Activated naive CD4-positive, alpha-beta T cell treated with anti-CD3 and anti-CD28 coated beads, Interleukin-2, amount 50 U/mL, for 16 hours (primary cell): Measurements from ENCODE around the gene PLEKHA7.
A peak's percentile ranks its signal among the peaks of the same experiment; 100 is the strongest.
"Not testable (repeated sequence)": the region's sequence is repeated elsewhere in the genome, so short reads cannot be mapped to it uniquely, and the experiment has no call there.

Experiments used
- DNase-seq: peaks from one replicate; pipeline ENCODE4 v3.0.0-alpha.2; 2020

The PLEKHA7 gene

GRCh38 chr11:17004486-17005148, 9.6 kb downstream of the PLEKHA7 start:
- no peak for DNase-seq

DNA sequence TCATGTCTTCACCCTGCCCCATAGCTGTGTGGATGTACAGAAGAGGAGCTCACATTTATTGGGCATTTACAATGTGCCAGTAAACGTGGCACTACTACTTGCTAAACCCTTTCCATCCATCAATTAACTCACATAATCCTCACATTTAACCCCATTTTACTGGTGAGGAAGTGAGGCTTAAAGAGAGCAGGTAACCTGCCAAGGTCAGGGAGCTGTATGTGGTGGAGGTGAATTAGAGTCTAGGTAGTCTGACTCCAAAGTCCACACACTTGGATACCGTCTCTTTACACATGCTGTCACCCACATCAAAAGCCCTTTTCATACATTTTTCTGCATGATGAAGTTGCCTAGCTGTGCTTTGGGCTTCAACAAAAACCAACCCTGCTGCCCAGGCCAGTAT, 10.8 kb downstream of the PLEKHA7 start:
- DNase-seq, result no peak

DNA sequence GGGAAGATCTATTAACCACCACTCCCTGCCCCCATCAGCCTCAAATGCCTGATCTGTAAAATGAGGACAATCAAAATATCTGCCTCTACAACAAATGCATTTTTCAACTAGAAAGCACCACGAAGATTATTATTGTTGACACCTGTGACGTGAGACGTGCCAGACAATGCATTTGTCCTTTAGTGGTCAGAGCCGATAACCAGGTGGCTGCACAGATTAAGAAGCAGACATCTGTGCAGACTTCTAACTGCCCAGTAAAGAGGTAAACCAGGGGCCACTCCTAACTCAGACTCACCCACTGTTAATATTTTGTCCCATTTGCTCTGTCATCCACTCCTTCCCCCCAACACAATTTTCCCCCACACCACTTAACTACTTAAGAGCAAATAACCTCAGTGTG, 11.7 kb downstream of the PLEKHA7 start:
- no peak for DNase-seq

DNA sequence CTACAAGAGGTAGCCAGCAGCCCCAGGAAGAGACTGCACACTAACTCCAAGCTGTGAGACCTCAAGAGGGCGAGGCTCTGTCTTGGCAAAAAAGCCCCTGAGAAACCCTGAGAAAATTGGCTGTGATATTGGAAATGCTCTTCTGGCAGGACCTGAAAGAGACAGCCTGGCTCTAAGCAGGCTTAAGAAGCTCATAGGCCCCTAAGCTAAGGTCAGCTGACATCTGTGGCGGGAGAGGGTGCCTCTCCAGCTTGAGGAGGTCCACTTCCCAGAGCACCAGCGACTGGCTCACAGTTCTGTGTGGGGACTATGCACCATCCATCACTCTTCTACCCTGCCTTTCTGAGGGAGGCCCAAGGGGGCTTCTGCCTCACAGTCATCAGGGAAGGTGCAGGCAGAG, 12.4 kb downstream of the PLEKHA7 start:
- no peak for DNase-seq

DNA sequence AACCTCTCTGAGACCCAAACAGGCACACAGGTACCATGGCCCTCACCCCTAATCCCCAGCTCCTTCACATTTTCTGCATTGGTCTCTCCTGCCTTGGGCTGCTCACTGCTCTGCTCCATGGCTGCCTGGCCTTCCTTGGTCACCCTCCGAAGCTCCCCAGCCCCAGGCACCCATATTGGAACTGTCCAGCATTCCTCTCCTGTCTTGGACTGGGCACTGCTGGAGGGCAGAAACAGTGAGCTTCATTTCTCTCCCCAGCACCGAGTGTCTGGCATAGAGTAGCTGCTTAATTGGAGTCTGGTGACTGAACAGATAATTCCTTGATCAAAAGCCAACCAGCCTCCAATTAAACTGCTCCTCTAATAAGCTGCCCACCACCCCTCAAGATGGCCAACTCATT, 13.2 kb downstream of the PLEKHA7 start:
- DNase-seq, result no peak

DNA sequence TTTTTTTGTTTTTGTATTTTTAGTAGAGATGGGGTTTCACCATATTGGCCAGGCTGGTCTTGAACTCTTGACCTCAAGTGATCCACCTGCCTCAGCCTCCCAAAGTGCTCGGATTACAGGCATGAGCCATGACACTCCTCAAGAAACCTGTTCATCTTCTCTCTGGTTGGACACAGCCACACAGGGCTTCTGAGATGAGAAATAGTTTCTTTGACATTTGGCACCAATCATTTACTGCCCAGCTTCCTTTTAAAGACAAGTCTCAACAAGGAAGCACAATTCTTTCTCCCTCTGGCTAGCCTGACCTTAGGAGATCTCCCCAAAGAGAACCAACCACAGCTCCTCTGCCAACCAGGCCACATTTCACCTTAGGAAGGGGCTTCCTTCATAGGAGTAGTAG, 14.0 kb downstream of the PLEKHA7 start:
- not testable (repeated sequence) for DNase-seq

- DNase-seq, result no peak
Observed at GRCh38 chr11:16999116-16999515, 15.1 kb downstream of the PLEKHA7 start.

GRCh38 chr11:16997624-16998023, 16.6 kb downstream of the PLEKHA7 start:
- DNase-seq, result no peak

- no peak for DNase-seq
Observed at GRCh38 chr11:16993495-16993894, 20.7 kb downstream of the PLEKHA7 start.

GRCh38 chr11:16992846-16993245, 21.4 kb downstream of the PLEKHA7 start:
- DNase-seq, result no peak

GRCh38 chr11:16989554-16989953, 24.7 kb downstream of the PLEKHA7 start:
- DNase-seq, result no peak

DNA sequence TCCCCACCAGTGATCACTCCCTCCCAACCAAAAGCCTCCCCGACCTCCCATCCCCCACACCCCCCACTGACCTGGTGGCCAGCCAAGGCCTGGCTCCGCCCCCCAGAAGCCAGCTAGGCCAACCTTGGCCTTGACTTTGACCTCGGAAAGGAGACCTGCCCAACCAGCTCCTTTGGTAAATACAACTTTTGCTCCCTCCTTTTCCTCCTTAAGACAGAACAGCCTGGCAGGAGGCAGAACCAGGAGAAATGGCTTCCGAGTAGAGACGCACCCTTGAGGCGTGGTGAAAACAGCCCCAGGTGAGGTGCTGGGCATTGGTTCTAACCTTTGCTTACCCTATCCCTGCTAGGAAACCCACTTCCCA, 27.0 kb downstream of the PLEKHA7 start:
- DNase-seq, result no peak

DNA sequence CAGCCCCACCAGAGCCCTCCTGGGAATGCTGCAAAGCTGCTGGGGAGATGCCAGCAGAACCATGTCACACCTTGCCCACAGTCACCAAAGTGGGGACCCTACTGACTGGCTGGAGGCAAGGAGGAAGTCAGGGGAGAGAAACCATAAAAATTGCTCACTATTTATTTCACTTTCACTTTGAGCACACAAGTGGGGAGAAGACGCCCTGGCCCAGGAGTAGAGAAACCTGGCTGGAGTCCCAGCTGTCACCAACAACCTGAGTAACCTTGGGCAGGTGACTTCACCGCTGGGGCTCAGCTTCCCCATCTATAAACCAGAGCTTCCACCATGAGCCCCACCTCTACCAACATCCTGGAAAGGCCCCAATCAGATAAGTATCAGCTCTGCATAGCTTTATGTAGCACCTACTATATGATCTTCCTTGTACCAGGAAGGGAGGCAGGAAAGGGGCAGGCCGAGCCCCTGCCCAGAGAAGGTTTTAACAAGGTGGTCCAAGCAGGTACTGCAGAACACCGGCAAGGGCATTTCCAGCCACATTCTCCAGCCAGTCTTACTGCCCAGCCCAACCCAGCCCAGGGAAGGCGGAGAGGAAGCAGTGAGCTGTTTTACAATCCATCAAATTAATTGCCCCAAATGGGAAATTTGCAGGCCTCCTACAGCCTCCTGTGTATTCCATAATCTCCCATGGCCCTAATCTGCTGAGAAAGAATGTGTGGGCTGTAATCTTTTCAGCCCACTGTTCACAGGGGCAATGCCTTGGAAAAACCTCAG, 27.6 kb downstream of the PLEKHA7 start:
- peak; percentile 43 for DNase-seq

GRCh38 chr11:16985297-16985696, 28.9 kb downstream of the PLEKHA7 start:
- DNase-seq, result no peak

GRCh38 chr11:16984229-16984628, 30.0 kb downstream of the PLEKHA7 start:
- DNase-seq, result no peak

- no peak for DNase-seq
Observed at GRCh38 chr11:16982809-16983208, 31.4 kb downstream of the PLEKHA7 start.

- no peak for DNase-seq
Observed at GRCh38 chr11:16982256-16982671, 31.9 kb downstream of the PLEKHA7 start.

DNA sequence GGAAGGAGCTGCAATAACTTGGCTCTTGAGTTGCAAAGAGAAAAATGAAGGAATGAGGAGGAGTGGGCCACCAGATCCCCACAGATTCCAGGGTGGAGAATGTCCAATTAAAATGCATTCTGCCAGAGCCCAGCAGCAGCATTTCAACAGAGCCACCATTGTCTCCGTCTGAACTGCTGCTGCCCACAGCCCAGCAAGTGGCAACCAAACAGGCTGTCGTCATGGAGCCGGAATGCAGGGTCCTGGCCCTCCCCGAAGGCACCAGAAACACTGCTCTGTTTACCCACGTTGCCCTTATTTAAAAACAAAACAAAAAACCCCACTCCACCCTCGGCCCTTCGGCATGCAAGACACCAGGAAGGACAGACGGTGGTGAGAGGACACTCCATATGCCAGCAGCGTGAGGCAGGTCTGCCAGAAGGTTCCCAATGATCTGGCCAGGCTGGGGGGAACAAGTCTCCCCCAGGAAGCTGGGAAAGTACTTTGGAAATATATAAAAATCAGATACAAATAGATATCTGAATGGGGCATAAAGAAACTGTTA, 32.5 kb downstream of the PLEKHA7 start:
- DNase-seq, result no peak

GRCh38 chr11:16979703-16980622, 34.3 kb downstream of the PLEKHA7 start:
- DNase-seq, result no peak

- no peak for DNase-seq
Observed at GRCh38 chr11:16977994-16978315, 36.3 kb downstream of the PLEKHA7 start.

DNA sequence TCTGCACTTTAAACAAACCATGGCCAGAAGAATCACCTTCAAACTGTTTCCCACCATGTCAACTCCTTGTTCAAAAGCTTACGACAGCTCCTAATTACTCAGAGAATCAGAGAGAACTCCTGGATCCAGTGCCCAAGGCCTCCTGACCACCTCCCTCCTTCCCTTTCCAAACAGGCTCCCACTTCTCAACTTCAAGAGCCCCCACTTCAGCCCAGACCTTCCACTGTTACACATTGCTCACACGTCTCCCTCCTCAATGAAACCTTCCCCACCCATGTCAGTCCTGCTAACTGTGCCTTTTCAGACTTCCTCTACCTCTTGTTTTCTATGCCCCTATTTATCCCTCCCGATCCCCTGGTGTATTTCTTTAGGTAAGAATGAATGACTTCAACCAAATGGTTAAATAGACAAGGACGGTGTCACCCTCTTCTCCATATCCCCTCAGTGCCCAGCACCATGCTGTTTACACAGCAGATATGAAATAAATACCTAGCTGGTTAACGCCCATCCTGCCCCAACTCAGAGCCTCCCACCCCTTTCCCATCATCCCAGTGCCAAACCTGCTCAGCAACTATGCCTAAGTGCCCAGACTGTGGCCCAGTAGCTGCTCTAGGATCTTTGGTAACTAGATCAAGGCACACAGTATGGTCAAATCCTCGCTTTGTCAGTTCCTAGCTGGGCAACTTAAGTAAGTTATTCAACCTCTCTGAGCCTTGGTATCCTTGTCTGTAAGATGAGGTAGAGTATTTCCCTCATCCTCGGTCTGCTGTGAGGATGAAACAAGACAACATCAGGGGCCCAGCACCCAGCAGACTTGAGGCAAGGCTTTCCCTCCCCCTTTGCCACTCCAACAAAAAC, 36.8 kb downstream of the PLEKHA7 start:
- no peak for DNase-seq

- DNase-seq, result no peak
Observed at GRCh38 chr11:16976379-16976778, 37.8 kb downstream of the PLEKHA7 start.
